KBM-7 (cell line): ENCODE results near the gene DISC1.
"Not testable (repeated sequence)": the region's sequence is repeated elsewhere in the genome, so short reads cannot be mapped to it uniquely, and the experiment has no call there.

Experiments used
- DNase-seq: peaks from one replicate; pipeline ENCODE4 v3.0.0-alpha.2; 2015
- in situ Hi-C: fragments of 300-500 bp; cut with MboI; formaldehyde crosslinking; loops from 2 replicates; pipeline ENCODE4 v1.14.3; 2020; ENCODE audit warnings: low sequenced_read_pairs, low pct_unique_long_range_greater_than_20kb, mixed read lengths

The DISC1 gene

DNA sequence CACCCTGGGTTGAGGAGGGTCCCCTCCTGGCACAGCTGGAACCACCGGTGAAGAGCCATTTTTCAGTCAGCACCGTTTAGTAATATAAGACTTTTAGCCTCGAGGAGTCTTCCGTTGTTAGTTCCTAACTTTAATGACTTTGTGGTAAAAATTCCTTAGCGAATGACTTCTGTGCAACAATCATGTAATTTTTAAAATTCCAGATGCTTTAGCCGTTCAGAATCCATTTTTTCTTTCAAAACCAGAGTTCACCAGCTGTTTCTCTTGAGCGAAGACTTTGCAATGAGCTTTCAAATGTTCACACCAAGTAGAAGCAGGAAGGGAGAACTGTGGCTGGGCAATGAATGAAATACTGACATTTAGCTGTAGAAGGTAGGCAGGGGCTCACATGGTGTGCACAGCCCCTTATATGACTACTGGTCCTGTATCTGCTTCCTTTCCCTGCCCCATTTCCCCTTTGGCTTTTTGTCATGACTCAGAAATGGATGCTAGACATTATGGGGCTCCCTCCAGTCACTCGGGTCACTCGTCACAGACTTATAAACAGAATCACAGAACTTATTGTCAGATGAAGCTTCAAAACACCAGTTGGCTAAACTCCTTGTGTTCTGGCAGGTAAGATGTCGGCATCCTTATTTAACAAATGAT lies 4.1 kb downstream of the DISC1 start:
- DNase-seq = no peak
- in situ Hi-C loops = no loop called here

GRCh38 chr1:231631717-231632116 lies 5.1 kb downstream of the DISC1 start:
- DNase-seq = no peak
- in situ Hi-C loops = no loop called here

- in situ Hi-C loops = no loop called here
Observed at GRCh38 chr1:231632119-231632518, 5.5 kb downstream of the DISC1 start.

GRCh38 chr1:231634323-231635013 lies 7.9 kb downstream of the DISC1 start:
- DNase-seq = no peak
- in situ Hi-C loops = no loop called here

More at GRCh38 chr1:231632119-231632518, 5.5 kb downstream of the DISC1 start:
- no peak for DNase-seq

- no peak for DNase-seq
- in situ Hi-C loops = no loop called here
Observed at GRCh38 chr1:231636157-231636556, 9.6 kb downstream of the DISC1 start.

DNA sequence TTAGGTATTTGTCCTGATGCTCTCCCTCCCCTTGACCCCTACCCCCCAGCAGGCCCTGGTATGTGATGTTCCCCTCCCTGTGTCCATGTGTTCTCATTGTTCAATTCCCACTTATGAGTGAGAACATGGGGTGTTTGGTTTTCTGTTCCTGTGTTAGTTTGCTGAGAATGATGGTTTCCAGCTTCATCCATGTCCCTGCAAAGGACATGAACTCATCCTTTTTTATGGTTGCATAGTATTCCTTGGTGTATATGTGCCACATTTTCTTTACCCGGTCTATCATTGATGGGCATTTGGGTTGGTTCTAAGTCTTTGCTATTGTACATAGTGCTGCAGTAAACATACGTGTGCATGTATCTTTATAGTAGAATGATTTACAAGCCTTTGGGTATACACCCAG lies 10.3 kb downstream of the DISC1 start:
- DNase-seq, in situ Hi-C loops: not testable (repeated sequence)

DNA sequence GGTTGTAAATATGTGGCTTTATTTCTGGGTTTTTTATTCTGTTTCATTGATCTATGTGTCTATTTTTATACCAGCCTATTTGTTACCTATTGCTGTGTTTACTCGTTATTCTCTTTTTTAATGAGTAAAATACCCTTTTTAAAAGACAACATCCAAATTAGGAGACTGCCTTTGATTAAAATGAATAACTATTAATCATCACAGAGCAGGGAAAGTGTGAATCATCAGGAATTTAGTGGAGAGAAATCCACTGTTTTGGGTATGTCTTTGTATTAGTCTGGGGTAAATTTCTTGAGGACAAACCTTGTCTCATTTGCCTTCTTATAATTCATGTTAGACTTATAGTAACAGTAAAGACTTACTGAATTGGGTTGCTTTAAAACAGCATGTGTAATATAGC lies 12.1 kb downstream of the DISC1 start:
- DNase-seq = no peak

GRCh38 chr1:231639819-231640218 lies 13.2 kb downstream of the DISC1 start:
- in situ Hi-C loops = no loop called here
- no peak for DNase-seq

More for the DNA sequence above, 12.1 kb downstream of the DISC1 start:
- in situ Hi-C loops = no loop called here

DNA sequence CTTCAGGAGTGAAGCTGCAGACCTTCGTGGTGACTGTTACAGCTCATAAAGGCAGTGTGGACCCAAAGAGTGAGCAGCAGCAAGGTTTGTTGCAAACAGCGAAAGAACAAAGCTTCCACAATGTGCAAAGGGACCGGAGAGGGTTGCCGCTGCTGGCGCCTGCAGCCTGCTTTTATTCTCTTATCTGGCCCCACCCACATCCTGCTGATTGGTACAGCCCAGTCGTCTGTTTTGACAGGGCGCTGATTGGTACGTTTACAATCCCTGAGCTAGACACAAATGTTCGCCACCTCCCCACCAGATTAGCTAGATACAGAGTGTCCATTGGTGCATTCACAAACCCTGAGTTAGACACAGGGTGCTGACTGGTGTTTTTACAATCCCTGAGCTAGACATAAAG lies 14.9 kb downstream of the DISC1 start:
- DNase-seq, in situ Hi-C loops: not testable (repeated sequence)

- DNase-seq, in situ Hi-C loops: not testable (repeated sequence)
Observed at GRCh38 chr1:231642061-231642460, 15.5 kb downstream of the DISC1 start.

DNA sequence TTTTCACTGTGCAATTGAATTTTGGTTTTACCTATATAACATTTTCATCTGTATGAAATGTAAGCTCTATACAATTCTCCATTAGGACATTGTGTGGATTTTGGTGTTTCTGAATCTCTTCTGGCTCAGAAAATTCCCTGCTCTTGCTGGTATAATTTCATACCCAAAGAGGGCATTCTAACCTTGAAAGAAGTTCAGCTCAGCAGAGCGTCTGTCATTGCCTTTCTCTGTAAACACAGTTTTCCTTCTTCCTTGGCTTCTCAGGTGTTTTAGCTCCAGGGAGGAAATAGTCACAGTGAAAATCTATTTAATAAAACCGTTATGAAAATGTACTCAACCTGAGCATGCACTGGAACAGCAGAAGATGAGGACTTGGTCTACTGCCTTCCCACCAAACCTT lies 16.0 kb downstream of the DISC1 start:
- in situ Hi-C loops = no loop called here

DNA sequence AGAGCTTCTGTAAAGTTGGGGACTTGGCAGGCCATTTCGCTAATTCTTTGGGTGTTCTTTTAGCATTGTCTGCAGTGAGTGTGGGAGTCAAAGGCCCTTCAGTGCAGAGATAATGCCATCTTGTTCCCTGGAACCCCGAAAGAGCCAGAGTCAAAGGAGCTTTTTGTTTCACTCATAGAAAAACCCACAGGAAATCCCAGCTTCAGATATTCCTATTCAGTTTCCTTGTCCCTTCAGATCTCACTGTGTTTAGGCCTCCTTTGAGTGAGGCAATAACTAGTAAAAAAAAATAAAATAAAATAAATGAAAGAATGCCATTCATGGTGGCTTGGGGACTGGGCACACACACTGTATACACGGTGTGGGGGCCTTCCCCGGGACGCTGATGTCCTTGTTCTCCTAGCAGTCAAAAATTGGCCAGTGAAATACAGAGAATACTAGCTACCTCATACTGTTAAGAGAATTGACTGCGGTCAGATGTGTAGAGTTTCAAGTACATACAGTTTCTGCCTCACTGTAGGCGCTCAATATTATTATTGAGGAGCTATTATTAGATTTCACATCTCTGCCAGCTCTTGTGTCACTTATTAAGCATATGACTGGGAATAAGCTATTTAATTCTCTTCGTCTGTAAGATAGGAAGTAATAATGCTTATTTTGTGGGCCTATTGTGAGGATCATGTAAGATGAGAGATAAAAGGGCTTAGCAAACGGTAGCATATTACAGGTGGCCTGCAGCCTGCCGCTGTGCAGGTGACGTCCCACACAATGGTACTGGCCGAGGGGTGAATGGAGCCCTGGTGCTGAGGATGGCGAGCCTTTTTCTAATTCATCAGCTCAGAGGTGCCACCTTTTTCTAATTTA lies 16.7 kb downstream of the DISC1 start:
- no peak for DNase-seq

More for the DNA sequence above, 16.0 kb downstream of the DISC1 start:
- no peak for DNase-seq

DNA sequence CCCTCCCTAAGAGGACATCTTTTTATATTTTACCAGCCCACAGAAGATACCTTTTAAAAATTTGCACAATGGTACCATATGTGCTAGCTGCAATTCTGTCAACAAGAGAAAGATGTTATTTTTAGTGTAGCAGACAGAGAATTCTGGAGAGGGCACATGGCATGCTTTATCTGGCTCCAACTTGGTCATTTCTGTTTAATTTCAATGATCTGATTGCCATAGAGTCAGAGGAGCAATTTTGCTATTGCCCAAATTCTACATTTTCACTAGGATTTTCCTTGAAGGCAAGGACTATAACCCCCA lies 17.3 kb downstream of the DISC1 start:
- in situ Hi-C loops = no loop called here
- DNase-seq = no peak

More for the DNA sequence above, 16.7 kb downstream of the DISC1 start:
- in situ Hi-C loops = no loop called here

GRCh38 chr1:231645634-231646033 lies 19.0 kb downstream of the DISC1 start:
- DNase-seq, in situ Hi-C loops: not testable (repeated sequence)

DNA sequence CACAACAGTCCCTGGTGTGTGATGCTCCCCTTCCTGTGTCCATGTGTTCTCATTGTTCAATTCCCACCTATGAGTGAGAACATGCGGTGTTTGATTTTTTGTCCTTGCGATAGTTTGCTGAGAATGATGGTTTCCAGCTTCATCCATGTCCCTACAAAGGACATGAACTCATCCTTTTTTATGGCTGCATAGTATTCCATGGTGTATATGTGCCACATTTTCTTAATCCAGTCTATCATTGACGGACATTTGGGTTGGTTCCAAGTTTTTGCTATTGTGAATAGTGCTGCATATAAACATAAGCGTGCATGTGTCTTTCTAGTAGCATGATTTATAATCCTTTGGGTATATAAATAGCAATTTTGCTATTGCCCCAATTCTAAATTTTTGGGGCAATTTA lies 19.6 kb downstream of the DISC1 start:
- in situ Hi-C loops, DNase-seq: not testable (repeated sequence)

DNA sequence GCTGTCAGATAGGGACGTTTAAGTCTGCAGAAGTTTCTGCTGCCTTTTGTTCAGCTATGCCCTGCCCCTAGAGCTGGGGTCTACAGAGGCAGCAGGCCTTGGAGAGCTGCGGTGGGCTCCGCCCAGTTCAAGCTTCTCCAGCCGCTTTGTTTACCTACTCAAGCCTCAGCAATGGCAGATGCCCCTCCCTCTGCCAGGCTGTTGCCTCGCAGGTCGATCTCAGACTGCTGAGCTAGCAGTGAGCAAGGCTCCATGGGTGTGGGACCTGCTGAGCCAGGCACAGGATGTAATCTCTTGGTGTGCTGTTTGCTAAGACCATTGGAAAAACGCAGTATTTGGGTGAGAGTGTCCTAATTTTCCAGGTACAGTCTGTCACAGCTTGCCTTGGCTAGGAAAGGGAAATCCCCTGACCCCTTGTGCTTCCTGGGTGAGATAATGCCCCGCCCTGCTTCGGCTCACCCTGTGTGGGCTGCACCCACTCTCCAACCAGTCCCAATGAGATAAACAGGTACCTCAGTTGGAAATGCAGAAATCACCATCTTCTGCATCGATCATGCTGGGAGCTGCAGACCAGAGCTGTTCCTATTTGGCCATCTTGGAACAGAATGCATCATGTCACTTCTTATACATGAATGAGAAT lies 25.2 kb downstream of the DISC1 start:
- DNase-seq, in situ Hi-C loops: not testable (repeated sequence)

DNA sequence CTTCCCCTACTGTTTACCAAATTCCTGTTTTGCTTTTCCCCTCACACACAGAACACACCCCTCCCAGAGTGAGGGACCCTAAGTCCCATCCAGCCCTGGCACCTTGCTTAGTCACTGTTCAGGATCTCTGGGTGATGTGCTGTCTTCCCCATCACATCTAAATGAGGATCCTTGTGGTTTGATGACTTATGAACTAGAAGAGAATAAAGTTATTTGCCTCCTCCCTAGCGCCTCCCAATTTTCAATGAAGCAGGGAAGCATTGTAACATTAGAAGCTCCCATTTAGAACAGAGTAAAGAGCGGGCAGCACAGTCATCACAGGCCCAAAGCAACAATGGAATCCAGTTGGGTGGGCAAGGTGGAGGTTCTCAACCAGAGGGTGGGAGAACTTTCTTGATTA lies 27.0 kb downstream of the DISC1 start:
- in situ Hi-C loops = no loop called here

GRCh38 chr1:231656741-231657140 lies 30.2 kb downstream of the DISC1 start:
- DNase-seq = no peak
- in situ Hi-C loops = no loop called here

More for the DNA sequence above, 27.0 kb downstream of the DISC1 start:
- DNase-seq = no peak

DNA sequence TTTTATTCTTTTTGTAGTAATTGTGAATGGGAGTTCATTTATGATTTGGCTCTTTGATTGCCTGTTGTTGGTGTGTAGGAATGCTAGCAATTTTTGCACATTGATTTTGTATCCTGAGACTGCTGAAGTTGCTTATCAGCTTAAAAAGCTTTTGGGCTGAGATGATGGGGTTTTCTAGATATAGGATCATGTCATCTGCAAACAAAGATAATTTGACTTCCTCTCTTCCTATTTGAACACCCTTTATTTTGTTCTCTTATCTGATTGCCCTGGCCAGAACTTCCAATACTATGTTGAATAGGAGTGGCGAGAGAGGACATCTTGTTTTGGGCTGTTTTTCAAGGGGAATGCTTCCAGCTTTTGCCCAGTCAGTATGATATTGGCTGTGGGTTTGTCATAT lies 31.6 kb downstream of the DISC1 start:
- DNase-seq = peak; percentile 21
- in situ Hi-C loops = not testable (repeated sequence)
